Fibroblast of lung (primary cell): ENCODE measurements around the gene CNGA1.

Experiments used
- CTCF ChIP-seq, 2 donors: IDR thresholded peaks in 1 of 2; conservative IDR thresholded peaks in 1 of 2; 1 replicate in 1 of 2; 2 replicates in 1 of 2; pipeline ENCODE4 v1.5.1; 2011 to 2012; ENCODE audit warnings: low read length in 2 of 2, control low read depth in 1 of 2, inconsistent platforms in 1 of 2, low read depth in 1 of 2, mild to moderate bottlenecking in 1 of 2
- EZH2 ChIP-seq: IDR thresholded peaks from 2 replicates; pipeline ENCODE4 v1.5.1; 2012; ENCODE audit warnings: low read length, control low read depth, mild to moderate bottlenecking; ENCODE audit errors: missing control alignments

GRCh38 chr4:48008021-48008596, 8.4 kb downstream of the CNGA1 start:
- TF ChIP-seq CTCF (conservative IDR thresholded peaks at IDR 0.05 in 1 of 2, IDR thresholded peaks at IDR 0.05 in 1 of 2; ENCODE audit: low read depth in 1 of 2, low read length in 2 of 2) = no peak
- no peak for TF ChIP-seq EZH2
